ENCODE data around the gene BPIFA2. TPM values are rescaled to one million over a fixed set of nuclear protein-coding genes. Genes with fewer than 3 reads are reported as not detected.

BPIFA2 gene
- total RNA-seq, 4 donors from 2014 or later = 0.33 to 1.7 (median 0.58) TPM; not detected in 1

DNA sequence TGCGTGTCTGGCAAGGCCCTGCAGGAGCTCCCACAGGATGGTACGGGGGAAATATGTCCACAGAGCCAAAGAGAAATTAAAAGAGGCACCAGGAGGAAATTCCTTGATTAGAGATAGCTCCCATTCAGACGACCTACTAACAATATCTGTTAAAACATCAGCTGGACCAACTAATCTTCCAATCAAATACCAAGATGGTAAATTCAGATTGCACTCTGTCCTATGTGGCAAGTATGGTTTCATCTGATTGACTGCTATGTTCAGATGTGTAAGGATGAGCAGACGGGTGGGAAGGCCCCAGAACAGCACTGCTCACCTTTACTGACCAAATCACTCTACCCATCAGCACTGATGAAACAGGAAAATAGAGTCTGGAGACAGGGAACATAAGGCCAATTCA is 19.5 kb downstream of the BPIFA2 start:
- Histone ChIP-seq H3K36me3 (no peaks in the 10 kb centered on the region), H3K27ac (replicated peaks in 1 of 4) (no peak overlapping the region), H3K27me3 (peaks cover 0 to 8% (median 0%) of the 10 kb centered on the region in 4 donors), H3K4me1 (peaks cover 0 to 15% (median 13%) of the 10 kb centered on the region in 4 donors), H3K4me3 (no peak overlapping the region), H3K9me3 (no peaks in the 10 kb centered on the region)
- TF ChIP-seq POLR2A (IDR thresholded peaks at IDR 0.05; ENCODE audit: low read depth) (no peak), EP300 (IDR thresholded peaks at IDR 0.05) (no peak), POLR2AphosphoS5 (IDR thresholded peaks at IDR 0.05) (no peak)
- TF ChIP-seq, protein P1, sequence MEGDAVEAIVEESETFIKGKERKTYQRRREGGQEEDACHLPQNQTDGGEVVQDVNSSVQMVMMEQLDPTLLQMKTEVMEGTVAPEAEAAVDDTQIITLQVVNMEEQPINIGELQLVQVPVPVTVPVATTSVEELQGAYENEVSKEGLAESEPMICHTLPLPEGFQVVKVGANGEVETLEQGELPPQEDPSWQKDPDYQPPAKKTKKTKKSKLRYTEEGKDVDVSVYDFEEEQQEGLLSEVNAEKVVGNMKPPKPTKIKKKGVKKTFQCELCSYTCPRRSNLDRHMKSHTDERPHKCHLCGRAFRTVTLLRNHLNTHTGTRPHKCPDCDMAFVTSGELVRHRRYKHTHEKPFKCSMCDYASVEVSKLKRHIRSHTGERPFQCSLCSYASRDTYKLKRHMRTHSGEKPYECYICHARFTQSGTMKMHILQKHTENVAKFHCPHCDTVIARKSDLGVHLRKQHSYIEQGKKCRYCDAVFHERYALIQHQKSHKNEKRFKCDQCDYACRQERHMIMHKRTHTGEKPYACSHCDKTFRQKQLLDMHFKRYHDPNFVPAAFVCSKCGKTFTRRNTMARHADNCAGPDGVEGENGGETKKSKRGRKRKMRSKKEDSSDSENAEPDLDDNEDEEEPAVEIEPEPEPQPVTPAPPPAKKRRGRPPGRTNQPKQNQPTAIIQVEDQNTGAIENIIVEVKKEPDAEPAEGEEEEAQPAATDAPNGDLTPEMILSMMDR (IDR thresholded peaks at IDR 0.05) = no peak
- intact Hi-C loops (cut with DNase I) = no loop called here
- DNase-seq (ENCODE audit: extremely low spot score) = no peak
- WGBS = 87% methylated on average over 4 of the region's 4 CpGs

DNA sequence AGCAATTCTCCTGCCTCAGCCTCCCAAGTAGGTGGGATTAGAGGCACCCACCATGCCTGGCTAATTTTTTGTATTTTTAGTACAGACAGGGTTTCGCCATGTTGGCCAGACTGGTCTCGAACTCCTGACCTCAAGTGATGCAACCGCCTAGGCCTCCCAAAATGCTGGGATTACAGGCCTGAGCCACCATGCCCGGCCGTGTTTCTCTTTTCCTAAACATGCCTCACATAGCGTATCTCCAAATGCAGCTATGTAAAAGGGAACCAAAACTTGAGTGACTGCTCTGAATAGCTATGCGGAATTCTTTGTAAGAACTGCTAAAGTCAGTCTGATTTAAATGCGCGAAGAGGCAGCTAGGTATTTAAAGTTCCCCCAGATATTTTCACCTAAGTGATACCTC is 20.5 kb downstream of the BPIFA2 start:
- 86% methylated on average over 9 of the region's 9 CpGs for WGBS
- TF ChIP-seq EP300 (IDR thresholded peaks at IDR 0.05) (no peak), POLR2A (IDR thresholded peaks at IDR 0.05; ENCODE audit: low read depth) (no peak), POLR2AphosphoS5 (IDR thresholded peaks at IDR 0.05) (no peak)
- TF ChIP-seq, protein P1 (IDR thresholded peaks at IDR 0.05) = no peak
- Histone ChIP-seq H3K4me1 (peaks cover 0 to 15% (median 14%) of the 10 kb centered on the region in 4 donors), H3K4me3 (no peak overlapping the region), H3K36me3 (no peaks in the 10 kb centered on the region), H3K27me3 (peaks cover 0 to 7% (median 0%) of the 10 kb centered on the region in 4 donors), H3K9me3 (no peaks in the 10 kb centered on the region), H3K27ac (replicated peaks in 1 of 4) (no peak overlapping the region)
- intact Hi-C loops (cut with DNase I) = no loop called here
- no peak for DNase-seq (ENCODE audit: extremely low spot score)

DNA sequence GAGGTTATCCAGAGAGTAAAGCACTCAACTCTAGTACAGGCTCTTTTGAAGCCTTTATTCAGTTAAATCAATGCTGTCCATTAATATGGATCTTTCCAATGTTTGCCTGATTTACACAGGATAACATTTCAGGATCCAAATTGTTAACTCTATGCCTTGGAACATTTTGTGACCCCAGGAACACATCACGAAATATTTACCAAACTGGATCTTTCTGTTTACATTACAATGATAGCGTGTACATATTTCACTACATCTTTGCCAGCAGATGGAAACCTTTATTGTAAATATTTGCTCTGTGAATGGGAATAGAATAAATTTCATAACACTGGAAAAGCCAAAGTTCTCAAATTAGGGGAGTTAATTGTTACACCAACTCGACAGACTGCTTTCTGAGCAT is 23.5 kb downstream of the BPIFA2 start:
- Histone ChIP-seq H3K27me3 (peaks cover 0 to 5% (median 0%) of the 10 kb centered on the region in 4 donors), H3K36me3 (no peaks in the 10 kb centered on the region), H3K4me1 (peaks cover 0 to 15% (median 14%) of the 10 kb centered on the region in 4 donors), H3K4me3 (no peak overlapping the region), H3K27ac (replicated peaks in 1 of 4) (no peak overlapping the region), H3K9me3 (no peaks in the 10 kb centered on the region)
- DNase-seq (ENCODE audit: extremely low spot score) = no peak
- WGBS = 11% methylated on average over 3 of the region's 3 CpGs
- intact Hi-C loops (cut with DNase I) = no loop called here
- TF ChIP-seq POLR2A (IDR thresholded peaks at IDR 0.05; ENCODE audit: low read depth) (no peak), EP300 (IDR thresholded peaks at IDR 0.05) (no peak), POLR2AphosphoS5 (IDR thresholded peaks at IDR 0.05) (no peak)
- TF ChIP-seq, protein P1 (IDR thresholded peaks at IDR 0.05) = no peak

DNA sequence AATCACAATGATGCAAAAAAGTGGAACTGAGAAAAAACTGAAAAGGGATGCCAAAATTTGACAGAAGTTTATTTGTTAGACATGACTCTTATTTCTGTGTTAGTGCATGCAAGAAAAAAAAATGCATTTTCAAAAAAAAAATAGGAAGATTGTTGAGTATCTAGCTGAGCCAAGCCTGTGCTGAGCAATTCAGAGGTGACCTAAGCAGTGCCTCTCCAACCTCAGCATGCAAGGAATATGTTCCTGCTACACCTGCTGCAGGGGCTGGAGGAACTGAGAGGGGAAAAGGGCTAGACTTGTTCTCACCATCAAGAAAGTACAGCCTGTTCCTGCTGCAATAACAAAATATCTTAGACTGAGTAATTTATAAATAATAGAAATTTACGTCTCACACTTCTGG is 24.0 kb downstream of the BPIFA2 start:
- no peak for DNase-seq (ENCODE audit: extremely low spot score)
- intact Hi-C loops (cut with DNase I) = no loop called here
- H3K9me3 ChIP-seq = no peaks in the 10 kb centered on the region
- H3K27me3 ChIP-seq = peaks cover 0 to 5% (median 0%) of the 10 kb centered on the region in 4 donors
- WGBS = 38% methylated on average over 1 of the region's 1 CpG
- H3K4me1 ChIP-seq = peaks cover 0 to 15% (median 14%) of the 10 kb centered on the region in 4 donors
- H3K36me3 ChIP-seq = no peaks in the 10 kb centered on the region
- H3K27ac ChIP-seq (replicated peaks in 1 of 4) = no peak overlapping the region
- no peak overlapping the region for H3K4me3 ChIP-seq
- no peak for TF ChIP-seq EP300 (IDR thresholded peaks at IDR 0.05)
- TF ChIP-seq POLR2AphosphoS5 (IDR thresholded peaks at IDR 0.05) = no peak
- TF ChIP-seq, protein P1 (IDR thresholded peaks at IDR 0.05) = no peak
- TF ChIP-seq POLR2A (IDR thresholded peaks at IDR 0.05; ENCODE audit: low read depth) = no peak

DNA sequence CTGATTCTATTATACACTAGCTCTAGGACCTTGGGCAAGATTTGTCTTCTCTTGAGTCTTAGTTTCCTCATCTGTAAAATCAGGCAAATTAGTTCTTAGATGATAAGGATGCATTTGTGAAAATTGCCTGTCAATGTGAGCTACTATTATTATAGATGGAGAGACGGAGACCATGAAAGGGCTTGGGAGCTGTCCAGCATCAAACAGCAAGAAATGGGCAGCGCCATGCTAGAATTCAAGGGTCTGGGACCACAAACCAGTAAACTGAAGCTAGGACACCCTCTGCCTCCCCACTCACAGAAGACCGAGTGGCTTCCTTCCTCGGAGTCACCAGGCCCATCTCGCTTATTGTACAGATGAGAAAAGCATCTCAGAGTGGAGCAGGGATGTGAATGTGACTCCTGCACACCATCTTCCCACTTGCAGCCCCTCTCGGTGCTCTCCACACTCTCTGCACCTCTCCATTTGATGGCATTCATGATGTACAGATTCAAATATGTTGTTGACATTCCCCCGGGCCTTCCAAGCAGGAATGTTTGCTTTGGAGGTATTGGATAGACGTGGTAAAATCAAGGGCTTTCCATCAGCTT is 25.0 kb downstream of the BPIFA2 start:
- no peak for DNase-seq (ENCODE audit: extremely low spot score)
- H3K27me3 ChIP-seq = peaks cover 0 to 16% (median 0%) of the 10 kb centered on the region in 4 donors
- H3K9me3 ChIP-seq = no peaks in the 10 kb centered on the region
- TF ChIP-seq EP300 (IDR thresholded peaks at IDR 0.05) = no peak
- TF ChIP-seq POLR2AphosphoS5 (IDR thresholded peaks at IDR 0.05) = no peak
- TF ChIP-seq, protein P1 (IDR thresholded peaks at IDR 0.05) = no peak
- no peak for TF ChIP-seq POLR2A (IDR thresholded peaks at IDR 0.05; ENCODE audit: low read depth)
- intact Hi-C loops (cut with DNase I) = no loop called here
- no peak overlapping the region for H3K4me3 ChIP-seq
- no peak overlapping the region for H3K27ac ChIP-seq (replicated peaks in 1 of 4)
- WGBS = 57% methylated on average over 8 of the region's 8 CpGs
- H3K36me3 ChIP-seq = no peaks in the 10 kb centered on the region
- peaks cover 0 to 15% (median 14%) of the 10 kb centered on the region in 4 donors for H3K4me1 ChIP-seq
